CD14-positive monocyte (primary cell): Measurements from ENCODE around the gene SULF2. TPM values are rescaled to one million over a fixed set of nuclear protein-coding genes. Genes with fewer than 3 reads are reported as not detected.

ENCODE experiments used
- DNase-seq, 3 donors: peaks; one replicate each; pipeline ENCODE4 v3.0.0-alpha.2; 2011 to 2022
- H2AFZ ChIP-seq: 2 replicates; pipeline ENCODE4 v1.6.0; 2012; ENCODE audit warnings: mild to moderate bottlenecking, low read depth, low read length, inconsistent platforms; ENCODE audit not compliant: insufficient read depth, poor library complexity, severe bottlenecking
- H3K27ac ChIP-seq, 2 donors: 1 replicate in 1 of 2; 2 replicates in 1 of 2; pipeline ENCODE4 v1.5.1; 2012 to 2013; ENCODE audit warnings: low read length in 2 of 2, control low read depth in 1 of 2, inconsistent platforms in 1 of 2, low read depth in 1 of 2, mild to moderate bottlenecking in 1 of 2
- H3K27me3 ChIP-seq, 2 donors: one replicate each; pipeline versions ENCODE4 v1.6.0 to v1.6.1; 2011 to 2013; ENCODE audit warnings: low read length in 2 of 2; ENCODE audit not compliant: control insufficient read depth in 2 of 2, insufficient read depth in 2 of 2
- H3K36me3 ChIP-seq, 2 donors: replicated peaks in 1 of 2; 1 replicate in 1 of 2; 2 replicates in 1 of 2; pipeline versions ENCODE4 v1.5.1 to v1.6.1; 2012 to 2013; ENCODE audit warnings: low read length in 2 of 2, control low read depth in 1 of 2, inconsistent platforms in 1 of 2, mild to moderate bottlenecking in 1 of 2; ENCODE audit not compliant: insufficient read depth in 2 of 2, control insufficient read depth in 1 of 2
- H3K4me1 ChIP-seq, 2 donors: 1 replicate in 1 of 2; 2 replicates in 1 of 2; pipeline versions ENCODE4 v1.5.1 to v1.6.1; 2012 to 2013; ENCODE audit warnings: low read length in 2 of 2, control low read depth in 1 of 2, inconsistent platforms in 1 of 2, mild to moderate bottlenecking in 1 of 2, moderate library complexity in 1 of 2; ENCODE audit not compliant: insufficient read depth in 2 of 2, control insufficient read depth in 1 of 2
- H3K4me2 ChIP-seq: replicated peaks from 2 replicates; pipeline ENCODE3; 2012; ENCODE audit warnings: low read length, moderate library complexity, mild to moderate bottlenecking; ENCODE audit not compliant: poor library complexity, severe bottlenecking; ENCODE audit errors: extremely low read depth
- H3K4me3 ChIP-seq, 3 experiments: fragments of 200-600 bp in 1 of 3; sonication (generic) in 1 of 3; replicated peaks in 1 of 3; 1 replicate in 2 of 3; 2 replicates in 1 of 3; pipeline ENCODE4 v1.5.1; 2011 to 2013; ENCODE audit warnings: low read length in 3 of 3, mild to moderate bottlenecking in 3 of 3, control low read depth in 2 of 3, low read depth in 2 of 3, inconsistent platforms in 1 of 3, moderate library complexity in 1 of 3
- H3K79me2 ChIP-seq: 2 replicates; pipeline ENCODE4 v1.6.0; 2012; ENCODE audit warnings: mild to moderate bottlenecking, control low read depth, inconsistent platforms, low read length, moderate library complexity; ENCODE audit not compliant: insufficient read depth
- H3K9ac ChIP-seq: 2 replicates; pipeline ENCODE4 v1.6.0; 2017; ENCODE audit warnings: low read length, mild to moderate bottlenecking; ENCODE audit not compliant: insufficient read depth, poor library complexity, severe bottlenecking
- H3K9me3 ChIP-seq, 2 donors: replicated peaks in 1 of 2; 1 replicate in 1 of 2; 2 replicates in 1 of 2; pipeline versions ENCODE4 v1.5.1 to v1.6.1; 2012 to 2013; ENCODE audit warnings: low read length in 2 of 2, control low read depth in 1 of 2; ENCODE audit not compliant: control insufficient read depth in 1 of 2, insufficient read depth in 1 of 2
- H4K20me1 ChIP-seq: 2 replicates; pipeline ENCODE4 v1.6.0; 2012; ENCODE audit warnings: mild to moderate bottlenecking, low read length, control low read depth, moderate library complexity; ENCODE audit not compliant: insufficient read depth
- H3K27ac Mint-ChIP-seq, 7 donors: one replicate each; pipeline ENCODE4 v1.8.0; 2020; ENCODE audit warnings: mild to moderate bottlenecking in 7 of 7, mixed read lengths in 7 of 7, moderate library complexity in 6 of 7, inconsistent platforms in 2 of 7
- H3K27me3 Mint-ChIP-seq, 3 donors: one replicate each; pipeline ENCODE4 v1.8.0; 2021 to 2022; ENCODE audit warnings: low read depth in 3 of 3, mild to moderate bottlenecking in 3 of 3, mixed read lengths in 3 of 3, moderate library complexity in 3 of 3, inconsistent platforms in 1 of 3
- H3K36me3 Mint-ChIP-seq, 2 donors: one replicate each; pipeline ENCODE4 v1.8.0; 2020; ENCODE audit warnings: mixed read lengths in 2 of 2, inconsistent platforms in 1 of 2, mild to moderate bottlenecking in 1 of 2
- H3K4me1 Mint-ChIP-seq: one replicate; pipeline ENCODE4 v1.8.0; 2020; ENCODE audit warnings: mild to moderate bottlenecking, mixed read lengths
- H3K4me3 Mint-ChIP-seq, 2 donors: one replicate each; pipeline ENCODE4 v1.8.0; 2020; ENCODE audit warnings: mild to moderate bottlenecking in 2 of 2, mixed read lengths in 2 of 2, moderate library complexity in 1 of 2
- H3K9me3 Mint-ChIP-seq, 7 donors: one replicate each; pipeline ENCODE4 v1.8.0; 2020 to 2022; ENCODE audit warnings: mixed read lengths in 7 of 7, mild to moderate bottlenecking in 6 of 7, moderate library complexity in 6 of 7, inconsistent platforms in 2 of 7
- CTCF ChIP-seq: fragments of 200-600 bp; IDR thresholded peaks from one replicate; pipeline ENCODE4 v1.8.0; 2022; ENCODE audit warnings: antibody characterized with exemption, mild to moderate bottlenecking
- WGBS: methylation state at CpG from one replicate; pipeline ENCODE4 v1.1.5; 2013; ENCODE audit warnings: missing lambda C conversion rate; ENCODE audit not compliant: insufficient coverage; 5-methylcytosine and 5-hydroxymethylcytosine counted together
- intact Hi-C, 2 donors: fragments of 100-400 bp; cut with micrococcal nuclease; formaldehyde crosslinking; loops; one replicate each; pipeline versions ENCODE4 v1.15.0 to v1.15.1; 2023
- polyA plus RNA-seq, 3 donors: library from polyadenylated mRNA; depleted of rRNA in 1 of 3; unstranded in 2 of 3; stranded (reverse) in 1 of 3; fragments of 300-500 nt in 2 of 3; fragments of >200 nt in 1 of 3; fragmentation: Illumina TruSeq in 2 of 3; gene quantifications; 1 replicate in 2 of 3; 2 replicates in 1 of 3; pipeline ENCODE4 v1.2.3, GENCODE V29; 2012 to 2021

Gene SULF2
- polyA plus RNA-seq, 3 donors, result 60.3 to 156 (median 75.5) TPM

- H3K9me3 Mint-ChIP-seq, result no peaks in the 10 kb centered on the region
- no peaks in the 10 kb centered on the region for H3K9me3 ChIP-seq
- intact Hi-C loops, result no loop called here
- no peak overlapping the region for H3K4me3 ChIP-seq
- H3K27ac Mint-ChIP-seq, result no peak overlapping the region
- WGBS, result 20% methylated on average over 1 of the region's 2 CpGs
- no peak overlapping the region for H3K9ac ChIP-seq
- no peak overlapping the region for H3K4me3 Mint-ChIP-seq
- H3K27me3 ChIP-seq, result no peaks in the 10 kb centered on the region
- peaks cover 99% of the 10 kb centered on the region for H4K20me1 ChIP-seq
- no peak overlapping the region for H3K27ac ChIP-seq
- no peak overlapping the region for H3K4me2 ChIP-seq
- no peak for TF ChIP-seq CTCF
- DNase-seq, result no peak
- H3K36me3 Mint-ChIP-seq, result peaks cover 80 to 91% of the 10 kb centered on the region in 2 donors
- peaks cover 80 to 92% of the 10 kb centered on the region in 2 donors for H3K36me3 ChIP-seq
- no peaks in the 10 kb centered on the region for H3K79me2 ChIP-seq
- no peak overlapping the region for H2AFZ ChIP-seq
- H3K4me1 ChIP-seq, result peaks cover 0 to 4% of the 10 kb centered on the region in 2 donors
- H3K4me1 Mint-ChIP-seq, result peaks cover 8% of the 10 kb centered on the region
- no peaks in the 10 kb centered on the region for H3K27me3 Mint-ChIP-seq
Measured at GRCh38 chr20:47653869-47654268, 131.4 kb downstream of the SULF2 start.

- Histone ChIP-seq H3K27ac (no peak overlapping the region), H2AFZ (no peak overlapping the region), H3K36me3 (peaks cover 78 to 92% of the 10 kb centered on the region in 2 donors), H4K20me1 (peaks cover 99% of the 10 kb centered on the region), H3K4me2 (no peak overlapping the region), H3K9ac (no peak overlapping the region), H3K9me3 (no peaks in the 10 kb centered on the region), H3K79me2 (no peaks in the 10 kb centered on the region), H3K4me3 (no peak overlapping the region), H3K27me3 (no peaks in the 10 kb centered on the region), H3K4me1 (peaks cover 0 to 4% of the 10 kb centered on the region in 2 donors)
- intact Hi-C loops, result no loop called here
- H3K4me1 Mint-ChIP-seq, result peaks cover 8% of the 10 kb centered on the region
- H3K27me3 Mint-ChIP-seq, result no peaks in the 10 kb centered on the region
- H3K9me3 Mint-ChIP-seq, result no peaks in the 10 kb centered on the region
- H3K27ac Mint-ChIP-seq, result no peak overlapping the region
- H3K36me3 Mint-ChIP-seq, result peaks cover 78 to 91% of the 10 kb centered on the region in 2 donors
- H3K4me3 Mint-ChIP-seq, result no peak overlapping the region
- TF ChIP-seq CTCF, result no peak
- no peak for DNase-seq
- WGBS, result no CpG with 5 or more reads among the region's 2 CpGs
Measured at GRCh38 chr20:47652794-47653193, 132.5 kb downstream of the SULF2 start.
